GM23338 (cell line): ENCODE data around the gene EIF4E2.

ENCODE experiments used
- CREB1 ChIP-seq: fragments of 250-450 bp; sonication (Bioruptor Pico); IDR thresholded peaks from 2 replicates; pipeline ENCODE4 v1.5.0; 2020; ENCODE audit warnings: low read depth, mild to moderate bottlenecking, moderate library complexity
- CTCF ChIP-seq, 2 experiments: fragments of 200-600 bp in 1 of 2; sonication (generic) in 1 of 2; conservative IDR thresholded peaks; 2 replicates each; pipeline versions ENCODE4 v1.5.1 to v1.6.1; 2016 to 2017; ENCODE audit warnings: antibody characterized with exemption in 2 of 2, low read depth in 2 of 2, mild to moderate bottlenecking in 2 of 2, moderate library complexity in 1 of 2
- ETS1 ChIP-seq: IDR thresholded peaks from 2 replicates; pipeline ENCODE4 v1.6.1; 2016; ENCODE audit warnings: antibody characterized with exemption
- EZH2 ChIP-seq: fragments of 200-600 bp; sonication (generic); IDR thresholded peaks from one replicate; pipeline ENCODE4 v1.8.0; 2017; ENCODE audit warnings: antibody characterized with exemption, mild to moderate bottlenecking, low read depth; ENCODE audit not compliant: unreplicated experiment
- EZH2phosphoT487 ChIP-seq: fragments of 200-600 bp; sonication (generic); IDR thresholded peaks from one replicate; pipeline ENCODE4 v1.8.1; 2018; ENCODE audit warnings: antibody characterized with exemption; ENCODE audit not compliant: unreplicated experiment
- JUNB ChIP-seq: IDR thresholded peaks from one replicate; pipeline ENCODE4 v1.6.1; 2016; ENCODE audit warnings: antibody characterized with exemption; ENCODE audit not compliant: unreplicated experiment
- NANOG ChIP-seq: IDR thresholded peaks from 2 replicates; pipeline ENCODE4 v1.6.1; 2016; ENCODE audit warnings: antibody characterized with exemption, borderline replicate concordance
- POLR2AphosphoS5 ChIP-seq: IDR thresholded peaks from 2 replicates; pipeline ENCODE4 v1.6.1; 2016; ENCODE audit warnings: antibody characterized with exemption, low read depth
- REST ChIP-seq: IDR thresholded peaks from one replicate; pipeline ENCODE4 v1.6.1; 2018; ENCODE audit warnings: antibody characterized with exemption; ENCODE audit not compliant: unreplicated experiment
- STAT1 ChIP-seq: IDR thresholded peaks from one replicate; pipeline ENCODE4 v1.6.1; 2016; ENCODE audit warnings: antibody characterized with exemption; ENCODE audit not compliant: unreplicated experiment
- ZNF114 ChIP-seq: fragments of 250-450 bp; sonication (Bioruptor Pico); IDR thresholded peaks from 2 replicates; pipeline ENCODE4 v1.5.0; 2020; ENCODE audit warnings: mild to moderate bottlenecking, moderate library complexity
- ZNF462 ChIP-seq: fragments of 250-450 bp; sonication (Bioruptor Pico); IDR thresholded peaks from 2 replicates; pipeline ENCODE4 v1.5.0; 2020; ENCODE audit warnings: mild to moderate bottlenecking, moderate library complexity

- TF ChIP-seq POLR2AphosphoS5 (no peak), EZH2 (no peak), CREB1 (CRISPR knock-in tag) (no peak), CTCF (conservative IDR thresholded peaks at IDR 0.05; ENCODE audit: low read depth in 2 of 2) (no peak), REST (no peak), JUNB (no peak), ZNF114 (CRISPR knock-in tag) (no peak), EZH2phosphoT487 (no peak), ETS1 (no peak), STAT1 (no peak), ZNF462 (CRISPR knock-in tag) (no peak), NANOG (no peak)
These were observed 36.5 kb downstream of the EIF4E2 start for GRCh38 chr2:232586943-232587505.
